ENCODE results near the gene PLCB3. TPM values are rescaled to one million over a fixed set of nuclear protein-coding genes. Genes with fewer than 3 reads are reported as not detected.

PLCB3 gene
- total and polyA plus RNA-seq, 12 donors, result 5.0 to 89.5 (median 41.2) TPM

- Histone ChIP-seq H3K27me3 (no peaks in the 10 kb centered on the region), H3K36me3 (replicated peaks in 1 of 2) (peaks cover 0 to 17% of the 10 kb centered on the region in 2 donors), H3K4me1 (replicated peaks in 1 of 2) (peaks cover 15 to 19% of the 10 kb centered on the region in 2 donors), H3K27ac (no peak overlapping the region), H3K4me3 (no peak overlapping the region), H3K9me3 (replicated peaks in 1 of 3) (no peaks in the 10 kb centered on the region)
- TF ChIP-seq CTCF (IDR thresholded peaks at IDR 0.05) (no peak), POLR2A (IDR thresholded peaks at IDR 0.05) (no peak)
- DNase-seq, result no peak
- intact Hi-C loops (cut with DNase I), result no loop called here
- 92 to 96% (median 95%) methylated on average over 22 of the region's 22 CpGs for WGBS, 4 donors
Observed at GRCh38 chr11:64281957-64282770, 30.8 kb downstream of the PLCB3 start.

GRCh38 chr11:64283092-64283491, 31.8 kb downstream of the PLCB3 start:
- peaks cover 15 to 19% of the 10 kb centered on the region in 2 donors for H3K4me1 ChIP-seq (replicated peaks in 1 of 2)
- intact Hi-C loops (cut with DNase I), result no loop called here
- no peak overlapping the region for H3K4me3 ChIP-seq
- H3K27me3 ChIP-seq, result no peaks in the 10 kb centered on the region
- no peak overlapping the region for H3K27ac ChIP-seq
- 90 to 94% (median 93%) methylated on average over 3 of the region's 3 CpGs for WGBS, 4 donors
- no peak for DNase-seq
- TF ChIP-seq POLR2A (IDR thresholded peaks at IDR 0.05) (no peak), CTCF (IDR thresholded peaks at IDR 0.05) (no peak)
- peaks cover 0 to 11% of the 10 kb centered on the region in 2 donors for H3K36me3 ChIP-seq (replicated peaks in 1 of 2)
- no peaks in the 10 kb centered on the region for H3K9me3 ChIP-seq (replicated peaks in 1 of 3)

GRCh38 chr11:64284048-64284961, 33.0 kb downstream of the PLCB3 start, which contains the start of gene BAD:
TSS of gene BAD (minus strand) at chr11:64284665. CDS start at chr11:64284368, 297 bp downstream.
- no peaks in the 10 kb centered on the region for H3K27me3 ChIP-seq
- H3K4me3 ChIP-seq, result peak within 1 kb of the TSS; percentile 57 to 93 (median 75)
- H3K4me1 ChIP-seq (replicated peaks in 1 of 2), result peaks cover 15 to 19% of the 10 kb centered on the region in 2 donors
- peak within 1 kb of the TSS; percentile 77 to 94 (median 87) for H3K27ac ChIP-seq
- TF ChIP-seq CTCF (IDR thresholded peaks at IDR 0.05) (no peak), POLR2A (IDR thresholded peaks at IDR 0.05) (peak in 1 of 2 donors; percentile 55)
- H3K9me3 ChIP-seq (replicated peaks in 1 of 3), result no peaks in the 10 kb centered on the region
- WGBS, 4 donors, result 2 to 52% (median 6%) methylated on average over 2 to 44 of the region's 44 CpGs
- DNase-seq, result peak; percentile 96 to 98 (median 97)
- peaks cover 0 to 3% of the 10 kb centered on the region in 2 donors for H3K36me3 ChIP-seq (replicated peaks in 1 of 2)
- intact Hi-C loops (cut with DNase I), result no loop called here
